Astrocyte (in vitro differentiated cells and primary cell): ENCODE results near the gene HSF4. TPM values are rescaled to one million over a fixed set of nuclear protein-coding genes. Genes with fewer than 3 reads are reported as not detected.

ENCODE experiments used
- DNase-seq: peaks from one replicate; pipeline ENCODE4 v3.0.0-alpha.2; 2010; ENCODE audit warnings: low read depth
- FAIRE-seq: peaks from 2 replicates; lab custom pipeline; 2011; peaks lifted over from hg19 to GRCh38; lab: Jason Lieb, UNC
- H2AFZ ChIP-seq: 2 replicates; pipeline ENCODE4 v1.6.0; 2012; ENCODE audit warnings: low read depth, low read length, inconsistent platforms
- H3K27ac ChIP-seq: 2 replicates; pipeline ENCODE4 v1.5.1; 2011; ENCODE audit warnings: low read depth, low read length, inconsistent platforms
- H3K27me3 ChIP-seq: 2 replicates; pipeline ENCODE4 v1.6.0; 2011; ENCODE audit warnings: low read length, inconsistent platforms; ENCODE audit not compliant: insufficient read depth
- H3K36me3 ChIP-seq: 2 replicates; pipeline ENCODE4 v1.5.1; 2011; ENCODE audit warnings: low read length, inconsistent platforms; ENCODE audit not compliant: insufficient read depth
- H3K4me1 ChIP-seq: 2 replicates; pipeline ENCODE4 v1.5.1; 2011; ENCODE audit warnings: low read length, inconsistent platforms; ENCODE audit not compliant: insufficient read depth
- H3K4me2 ChIP-seq: 2 replicates; pipeline ENCODE4 v1.6.0; 2012; ENCODE audit warnings: low read length, inconsistent platforms
- H3K4me3 ChIP-seq: 2 replicates; pipeline ENCODE4 v1.5.1; 2011; ENCODE audit warnings: low read depth, mild to moderate bottlenecking, low read length, inconsistent platforms; ENCODE audit not compliant: insufficient read depth
- H3K79me2 ChIP-seq: 2 replicates; pipeline ENCODE4 v1.6.0; 2012; ENCODE audit warnings: mild to moderate bottlenecking, low read length, inconsistent platforms; ENCODE audit not compliant: insufficient read depth
- H3K9ac ChIP-seq: 2 replicates; pipeline ENCODE4 v1.6.0; 2012; ENCODE audit warnings: mild to moderate bottlenecking, low read length, inconsistent platforms
- H3K9me3 ChIP-seq: 2 replicates; pipeline ENCODE4 v1.5.1; 2012; ENCODE audit warnings: low read depth, mild to moderate bottlenecking, low read length, inconsistent platforms; ENCODE audit not compliant: insufficient read depth
- H4K20me1 ChIP-seq: 2 replicates; pipeline ENCODE4 v1.6.0; 2012; ENCODE audit warnings: low read length, inconsistent platforms; ENCODE audit not compliant: insufficient read depth
- H3K27ac Mint-ChIP-seq: one replicate; pipeline ENCODE4 v1.8.0; 2021; ENCODE audit warnings: mild to moderate bottlenecking, mixed read lengths; ENCODE audit not compliant: unreplicated experiment
- H3K27me3 Mint-ChIP-seq: one replicate; pipeline ENCODE4 v1.8.0; 2021; ENCODE audit warnings: low read depth, mixed read lengths; ENCODE audit not compliant: unreplicated experiment
- H3K36me3 Mint-ChIP-seq: one replicate; pipeline ENCODE4 v1.8.0; 2021; ENCODE audit warnings: low read depth, mixed read lengths; ENCODE audit not compliant: unreplicated experiment
- H3K4me1 Mint-ChIP-seq: one replicate; pipeline ENCODE4 v1.8.0; 2021; ENCODE audit warnings: low read depth, mixed read lengths; ENCODE audit not compliant: unreplicated experiment
- H3K4me3 Mint-ChIP-seq: one replicate; pipeline ENCODE4 v1.8.0; 2021; ENCODE audit warnings: mild to moderate bottlenecking, moderate library complexity, mixed read lengths; ENCODE audit not compliant: unreplicated experiment
- H3K9me3 Mint-ChIP-seq: one replicate; pipeline ENCODE4 v1.8.0; 2021; ENCODE audit warnings: mild to moderate bottlenecking, mixed read lengths; ENCODE audit not compliant: unreplicated experiment
- CTCF ChIP-seq: IDR thresholded peaks from 2 replicates; pipeline ENCODE4 v1.5.1; 2011; ENCODE audit warnings: low read depth, mild to moderate bottlenecking, inconsistent platforms, low read length, moderate library complexity; ENCODE audit not compliant: insufficient read depth
- EZH2 ChIP-seq: IDR thresholded peaks from 2 replicates; pipeline ENCODE4 v1.6.1; 2012; ENCODE audit warnings: mild to moderate bottlenecking, low read length, inconsistent platforms; ENCODE audit not compliant: insufficient read depth
- total RNA-seq: library from RNA; stranded (reverse); gene quantifications from 2 replicates; pipeline ENCODE4 v1.2.1, GENCODE V29; 2021

The HSF4 gene
- total RNA-seq, 1 donor from 2014 or later, result 4.5 TPM

GRCh38 chr16:67198238-67198734 lies 33.7 kb downstream of the HSF4 start:
- Mint-ChIP-seq H3K9me3 (no peaks in the 10 kb centered on the region), H3K4me1 (peaks cover 9% of the 10 kb centered on the region), H3K27ac (peak overlapping the region; percentile 53), H3K27me3 (no peaks in the 10 kb centered on the region), H3K36me3 (peaks cover 22% of the 10 kb centered on the region), H3K4me3 (no peak overlapping the region)
- Histone ChIP-seq H3K79me2 (peaks cover 27% of the 10 kb centered on the region), H2AFZ (no peak overlapping the region), H3K4me3 (no peak overlapping the region), H3K27me3 (no peaks in the 10 kb centered on the region), H3K4me1 (peaks cover 9% of the 10 kb centered on the region), H3K4me2 (no peak overlapping the region), H4K20me1 (peaks cover 57% of the 10 kb centered on the region), H3K9ac (no peak overlapping the region), H3K36me3 (peaks cover 35% of the 10 kb centered on the region), H3K27ac (no peak overlapping the region), H3K9me3 (no peaks in the 10 kb centered on the region)
- TF ChIP-seq CTCF (peak; percentile 50), EZH2 (no peak)
- no peak for DNase-seq
- no peak for FAIRE-seq

GRCh38 chr16:67199011-67199807 lies 34.7 kb downstream of the HSF4 start, which contains the start of gene ELMO3:
TSS of gene ELMO3 (plus strand) at chr16:67199131. CDS start at chr16:67199327, 196 bp downstream.
- H3K27me3 Mint-ChIP-seq, result no peaks in the 10 kb centered on the region
- FAIRE-seq, result no peak
- H4K20me1 ChIP-seq, result peaks cover 47% of the 10 kb centered on the region
- H3K4me3 Mint-ChIP-seq, result peak within 1 kb of the TSS; percentile 42
- DNase-seq, result no peak
- peaks cover 18% of the 10 kb centered on the region for H3K36me3 Mint-ChIP-seq
- peak within 1 kb of the TSS; percentile 53 for H3K27ac Mint-ChIP-seq
- H3K4me1 ChIP-seq, result peaks cover under 1% of the 10 kb centered on the region
- no peak for TF ChIP-seq CTCF
- TF ChIP-seq EZH2, result no peak
- H3K4me1 Mint-ChIP-seq, result peaks cover 3% of the 10 kb centered on the region
- peaks cover 18% of the 10 kb centered on the region for H3K79me2 ChIP-seq
- H3K36me3 ChIP-seq, result peaks cover 29% of the 10 kb centered on the region
- no peak within 1 kb of the TSS for H3K4me2 ChIP-seq
- H3K4me3 ChIP-seq, result no peak within 1 kb of the TSS
- H3K9me3 ChIP-seq, result no peaks in the 10 kb centered on the region
- H3K9ac ChIP-seq, result no peak within 1 kb of the TSS
- no peaks in the 10 kb centered on the region for H3K9me3 Mint-ChIP-seq
- H3K27me3 ChIP-seq, result no peaks in the 10 kb centered on the region
- H2AFZ ChIP-seq, result no peak within 1 kb of the TSS
- H3K27ac ChIP-seq, result no peak within 1 kb of the TSS

GRCh38 chr16:67199808-67200198 lies 35.3 kb downstream of the HSF4 start:
- Histone ChIP-seq H3K79me2 (peaks cover 12% of the 10 kb centered on the region), H3K9me3 (no peaks in the 10 kb centered on the region), H3K4me2 (no peak overlapping the region), H3K4me1 (no peaks in the 10 kb centered on the region), H3K4me3 (no peak overlapping the region), H3K27ac (no peak overlapping the region), H3K9ac (no peak overlapping the region), H4K20me1 (peaks cover 41% of the 10 kb centered on the region), H2AFZ (no peak overlapping the region), H3K27me3 (no peaks in the 10 kb centered on the region), H3K36me3 (peaks cover 25% of the 10 kb centered on the region)
- DNase-seq, result no peak
- no peak for TF ChIP-seq CTCF
- TF ChIP-seq EZH2, result no peak
- H3K9me3 Mint-ChIP-seq, result no peaks in the 10 kb centered on the region
- H3K36me3 Mint-ChIP-seq, result peaks cover 14% of the 10 kb centered on the region
- H3K27me3 Mint-ChIP-seq, result no peaks in the 10 kb centered on the region
- peaks cover 3% of the 10 kb centered on the region for H3K4me1 Mint-ChIP-seq
- H3K4me3 Mint-ChIP-seq, result peak overlapping the region; percentile 42
- H3K27ac Mint-ChIP-seq, result no peak overlapping the region
- no peak for FAIRE-seq
